ENCODE measurements around the gene KCNH3.
"Not testable (repeated sequence)": the region's sequence is repeated elsewhere in the genome, so short reads cannot be mapped to it uniquely, and the experiment has no call there.

The KCNH3 gene

GRCh38 chr12:49512546-49512945, 26.3 kb upstream of the KCNH3 start:
- Histone ChIP-seq H3K36me3 (ENCODE audit: insufficient read depth, low read length) (no peaks in the 10 kb centered on the region; the same call in 1 of the 2 replicates), H3K9me3 (ENCODE audit: control insufficient read depth, insufficient read depth, low read length) (no peaks in the 10 kb centered on the region), H3K4me1 (ENCODE audit: insufficient read depth, low read length) (no peaks in the 10 kb centered on the region; the same call in 1 of the 2 replicates), H3K9ac (ENCODE audit: low read depth, low read length) (no peak overlapping the region)

- Histone ChIP-seq H3K9ac (ENCODE audit: low read depth, low read length) (no peak overlapping the region), H3K36me3 (ENCODE audit: insufficient read depth, low read length) (peaks cover 2% of the 10 kb centered on the region), H3K9me3 (ENCODE audit: control insufficient read depth, insufficient read depth, low read length) (no peaks in the 10 kb centered on the region), H3K4me1 (ENCODE audit: insufficient read depth, low read length) (no peaks in the 10 kb centered on the region; the same call in 1 of the 2 replicates)
Observed at GRCh38 chr12:49515266-49515665, 23.6 kb upstream of the KCNH3 start.

GRCh38 chr12:49518914-49519573, 19.8 kb upstream of the KCNH3 start:
- no peaks in the 10 kb centered on the region; the same call in 1 of the 2 replicates for H3K4me1 ChIP-seq (ENCODE audit: insufficient read depth, low read length)
- peaks cover 2% of the 10 kb centered on the region for H3K36me3 ChIP-seq (ENCODE audit: insufficient read depth, low read length)
- H3K9ac ChIP-seq (ENCODE audit: low read depth, low read length): no peak overlapping the region
- H3K9me3 ChIP-seq (ENCODE audit: control insufficient read depth, insufficient read depth, low read length): no peaks in the 10 kb centered on the region

GRCh38 chr12:49519574-49519936, 19.3 kb upstream of the KCNH3 start:
- Histone ChIP-seq H3K9ac (ENCODE audit: low read depth, low read length) (no peak overlapping the region), H3K4me1 (ENCODE audit: insufficient read depth, low read length) (no peaks in the 10 kb centered on the region; the same call in 1 of the 2 replicates), H3K36me3 (ENCODE audit: insufficient read depth, low read length) (peaks cover 2% of the 10 kb centered on the region), H3K9me3 (ENCODE audit: control insufficient read depth, insufficient read depth, low read length) (no peaks in the 10 kb centered on the region)

- H3K4me1 ChIP-seq (ENCODE audit: insufficient read depth, low read length): no peaks in the 10 kb centered on the region
- no peaks in the 10 kb centered on the region for H3K9me3 ChIP-seq (ENCODE audit: control insufficient read depth, insufficient read depth, low read length)
- H3K36me3 ChIP-seq (ENCODE audit: insufficient read depth, low read length): peaks cover 2% of the 10 kb centered on the region
Observed at GRCh38 chr12:49521389-49521788, 17.4 kb upstream of the KCNH3 start.

GRCh38 chr12:49524660-49525324, 14.0 kb upstream of the KCNH3 start:
- Histone ChIP-seq H3K4me1 (ENCODE audit: insufficient read depth, low read length) (no peaks in the 10 kb centered on the region), H3K36me3 (ENCODE audit: insufficient read depth, low read length) (no peaks in the 10 kb centered on the region; the same call in none of the 2 replicates), H3K9me3 (ENCODE audit: control insufficient read depth, insufficient read depth, low read length) (no peaks in the 10 kb centered on the region)

More at GRCh38 chr12:49521389-49521788, 17.4 kb upstream of the KCNH3 start:
- no peak overlapping the region for H3K9ac ChIP-seq (ENCODE audit: low read depth, low read length)

GRCh38 chr12:49525942-49526341, 12.9 kb upstream of the KCNH3 start:
- no peaks in the 10 kb centered on the region for H3K9me3 ChIP-seq (ENCODE audit: control insufficient read depth, insufficient read depth, low read length)
- no peaks in the 10 kb centered on the region for H3K4me1 ChIP-seq (ENCODE audit: insufficient read depth, low read length)
- H3K36me3 ChIP-seq (ENCODE audit: insufficient read depth, low read length): no peaks in the 10 kb centered on the region; the same call in none of the 2 replicates
- H3K9ac ChIP-seq (ENCODE audit: low read depth, low read length): no peak overlapping the region

More at GRCh38 chr12:49524660-49525324, 14.0 kb upstream of the KCNH3 start:
- no peak overlapping the region for H3K9ac ChIP-seq (ENCODE audit: low read depth, low read length)

GRCh38 chr12:49527361-49528130, 11.3 kb upstream of the KCNH3 start:
- H3K9me3 ChIP-seq (ENCODE audit: control insufficient read depth, insufficient read depth, low read length): no peaks in the 10 kb centered on the region
- H3K36me3 ChIP-seq (ENCODE audit: insufficient read depth, low read length): no peaks in the 10 kb centered on the region; the same call in none of the 2 replicates
- no peak overlapping the region for H3K9ac ChIP-seq (ENCODE audit: low read depth, low read length)

GRCh38 chr12:49529414-49529813, 9.4 kb upstream of the KCNH3 start:
- Histone ChIP-seq H3K4me1 (ENCODE audit: insufficient read depth, low read length) (no peaks in the 10 kb centered on the region), H3K36me3 (ENCODE audit: insufficient read depth, low read length) (no peaks in the 10 kb centered on the region; the same call in 1 of the 2 replicates), H3K9me3 (ENCODE audit: control insufficient read depth, insufficient read depth, low read length) (no peaks in the 10 kb centered on the region), H3K9ac (ENCODE audit: low read depth, low read length) (no peak overlapping the region)

More at GRCh38 chr12:49527361-49528130, 11.3 kb upstream of the KCNH3 start:
- H3K4me1 ChIP-seq (ENCODE audit: insufficient read depth, low read length): no peaks in the 10 kb centered on the region

- no peak overlapping the region for H3K9ac ChIP-seq (ENCODE audit: low read depth, low read length)
- H3K4me1 ChIP-seq (ENCODE audit: insufficient read depth, low read length): no peaks in the 10 kb centered on the region
- no peaks in the 10 kb centered on the region for H3K9me3 ChIP-seq (ENCODE audit: control insufficient read depth, insufficient read depth, low read length)
- H3K36me3 ChIP-seq (ENCODE audit: insufficient read depth, low read length): no peaks in the 10 kb centered on the region
Observed at GRCh38 chr12:49531745-49532144, 7.1 kb upstream of the KCNH3 start.

GRCh38 chr12:49533331-49533730, 5.5 kb upstream of the KCNH3 start:
- Histone ChIP-seq H3K9me3 (ENCODE audit: control insufficient read depth, insufficient read depth, low read length) (no peaks in the 10 kb centered on the region), H3K9ac (ENCODE audit: low read depth, low read length) (no peak overlapping the region), H3K4me1 (ENCODE audit: insufficient read depth, low read length) (0 out of 2 replicates have a peak, but pooled peaks cover 3% of the 10 kb centered on the region), H3K36me3 (ENCODE audit: insufficient read depth, low read length) (no peaks in the 10 kb centered on the region)

GRCh38 chr12:49534122-49534521, 4.7 kb upstream of the KCNH3 start:
- not testable (repeated sequence) for H3K4me1 ChIP-seq (ENCODE audit: insufficient read depth, low read length); H3K36me3 ChIP-seq (ENCODE audit: insufficient read depth, low read length); H3K9me3 ChIP-seq (ENCODE audit: control insufficient read depth, insufficient read depth, low read length); H3K9ac ChIP-seq (ENCODE audit: low read depth, low read length)

GRCh38 chr12:49534731-49535278, 4.0 kb upstream of the KCNH3 start:
- H3K4me1 ChIP-seq (ENCODE audit: insufficient read depth, low read length): 0 out of 2 replicates have a peak, but pooled peaks cover 3% of the 10 kb centered on the region
- no peak overlapping the region for H3K9ac ChIP-seq (ENCODE audit: low read depth, low read length)
- H3K36me3 ChIP-seq (ENCODE audit: insufficient read depth, low read length): no peaks in the 10 kb centered on the region
- H3K9me3 ChIP-seq (ENCODE audit: control insufficient read depth, insufficient read depth, low read length): no peaks in the 10 kb centered on the region

GRCh38 chr12:49535921-49536525, 2.8 kb upstream of the KCNH3 start:
- Histone ChIP-seq H3K4me1 (ENCODE audit: insufficient read depth, low read length) (peaks cover 10% of the 10 kb centered on the region), H3K36me3 (ENCODE audit: insufficient read depth, low read length) (no peaks in the 10 kb centered on the region), H3K9me3 (ENCODE audit: control insufficient read depth, insufficient read depth, low read length) (no peaks in the 10 kb centered on the region), H3K9ac (ENCODE audit: low read depth, low read length) (no peak overlapping the region)
